Nephron progenitor cell (in vitro differentiated cells): Measurements from ENCODE around the gene TMTC1.

Experiments
- DNase-seq: peaks from one replicate; pipeline ENCODE4 v3.0.0; 2021
- H3K27ac Mint-ChIP-seq: 2 replicates; pipeline ENCODE4 v1.8.0; 2021; ENCODE audit warnings: mild to moderate bottlenecking, moderate library complexity, mixed read lengths
- H3K27me3 Mint-ChIP-seq: 2 replicates; pipeline ENCODE4 v1.8.0; 2021; ENCODE audit warnings: mild to moderate bottlenecking, low read depth, mixed read lengths; ENCODE audit not compliant: poor library complexity
- H3K36me3 Mint-ChIP-seq: 2 replicates; pipeline ENCODE4 v1.8.0; 2021; ENCODE audit warnings: low read depth, mixed read lengths
- H3K4me1 Mint-ChIP-seq: 2 replicates; pipeline ENCODE4 v1.8.0; 2021; ENCODE audit warnings: mixed read lengths
- H3K4me3 Mint-ChIP-seq: 2 replicates; pipeline ENCODE4 v1.8.0; 2021; ENCODE audit warnings: mild to moderate bottlenecking, moderate library complexity, mixed read lengths
- H3K9me3 Mint-ChIP-seq: 2 replicates; pipeline ENCODE4 v1.8.0; 2021; ENCODE audit warnings: mild to moderate bottlenecking, moderate library complexity, mixed read lengths
- TF ChIP-seq, protein P1 (sequence below): fragments of 200-600 bp; sonication (generic); IDR thresholded peaks from 2 replicates; pipeline ENCODE4 v1.5.0; 2021; ENCODE audit warnings: antibody characterized with exemption

The TMTC1 gene

DNA sequence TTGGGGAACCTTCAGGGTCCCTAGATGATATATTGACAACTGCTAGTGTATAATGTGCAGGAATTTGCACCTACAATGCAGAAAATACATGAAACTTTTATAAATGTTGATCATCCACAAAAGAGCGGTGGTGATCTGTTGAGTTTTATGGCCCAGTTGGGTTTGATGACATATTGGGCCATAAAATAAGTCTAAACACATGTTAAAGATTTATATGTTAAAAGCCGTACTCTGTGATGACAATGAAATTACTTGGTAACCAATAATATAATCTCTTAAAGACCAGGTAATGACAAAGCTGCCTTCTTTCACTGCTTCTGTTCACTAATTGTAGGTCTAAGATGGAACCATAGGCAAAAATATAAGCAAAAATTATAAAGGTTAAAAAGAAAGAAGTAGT is 61.6 kb downstream of the TMTC1 start:
- TF ChIP-seq, protein P1, sequence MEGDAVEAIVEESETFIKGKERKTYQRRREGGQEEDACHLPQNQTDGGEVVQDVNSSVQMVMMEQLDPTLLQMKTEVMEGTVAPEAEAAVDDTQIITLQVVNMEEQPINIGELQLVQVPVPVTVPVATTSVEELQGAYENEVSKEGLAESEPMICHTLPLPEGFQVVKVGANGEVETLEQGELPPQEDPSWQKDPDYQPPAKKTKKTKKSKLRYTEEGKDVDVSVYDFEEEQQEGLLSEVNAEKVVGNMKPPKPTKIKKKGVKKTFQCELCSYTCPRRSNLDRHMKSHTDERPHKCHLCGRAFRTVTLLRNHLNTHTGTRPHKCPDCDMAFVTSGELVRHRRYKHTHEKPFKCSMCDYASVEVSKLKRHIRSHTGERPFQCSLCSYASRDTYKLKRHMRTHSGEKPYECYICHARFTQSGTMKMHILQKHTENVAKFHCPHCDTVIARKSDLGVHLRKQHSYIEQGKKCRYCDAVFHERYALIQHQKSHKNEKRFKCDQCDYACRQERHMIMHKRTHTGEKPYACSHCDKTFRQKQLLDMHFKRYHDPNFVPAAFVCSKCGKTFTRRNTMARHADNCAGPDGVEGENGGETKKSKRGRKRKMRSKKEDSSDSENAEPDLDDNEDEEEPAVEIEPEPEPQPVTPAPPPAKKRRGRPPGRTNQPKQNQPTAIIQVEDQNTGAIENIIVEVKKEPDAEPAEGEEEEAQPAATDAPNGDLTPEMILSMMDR = no peak
- no peak for DNase-seq
- no peak overlapping the region for H3K27ac Mint-ChIP-seq
- H3K36me3 Mint-ChIP-seq = no peaks in the 10 kb centered on the region
- no peak overlapping the region for H3K4me3 Mint-ChIP-seq
- no peaks in the 10 kb centered on the region for H3K9me3 Mint-ChIP-seq
- H3K27me3 Mint-ChIP-seq = no peaks in the 10 kb centered on the region
- H3K4me1 Mint-ChIP-seq = peaks cover 25% of the 10 kb centered on the region

DNA sequence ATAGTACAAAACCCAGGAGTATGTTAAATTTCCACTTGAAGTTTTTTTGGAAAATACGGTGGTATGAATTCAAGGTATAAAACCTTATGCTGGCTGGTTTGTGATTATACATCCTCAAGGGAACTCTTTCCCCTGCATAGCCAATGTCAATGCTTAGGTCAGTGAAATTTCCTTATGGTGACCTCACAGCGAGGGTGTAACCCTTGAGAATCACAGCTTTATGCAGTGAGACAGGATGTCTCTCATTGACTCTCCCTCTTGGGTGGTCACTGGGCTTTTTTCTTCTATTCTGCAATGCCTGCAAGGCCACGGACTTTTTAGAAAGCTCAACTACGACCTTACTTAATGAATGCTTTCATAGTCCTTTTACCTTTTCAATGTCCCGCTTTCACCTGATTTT is 64.4 kb downstream of the TMTC1 start:
- peaks cover 7% of the 10 kb centered on the region for H3K4me1 Mint-ChIP-seq
- H3K4me3 Mint-ChIP-seq = no peak overlapping the region
- TF ChIP-seq, protein P1 = no peak
- H3K9me3 Mint-ChIP-seq = no peaks in the 10 kb centered on the region
- H3K36me3 Mint-ChIP-seq = no peaks in the 10 kb centered on the region
- H3K27ac Mint-ChIP-seq = peak overlapping the region; percentile 9
- DNase-seq = no peak
- no peaks in the 10 kb centered on the region for H3K27me3 Mint-ChIP-seq

DNA sequence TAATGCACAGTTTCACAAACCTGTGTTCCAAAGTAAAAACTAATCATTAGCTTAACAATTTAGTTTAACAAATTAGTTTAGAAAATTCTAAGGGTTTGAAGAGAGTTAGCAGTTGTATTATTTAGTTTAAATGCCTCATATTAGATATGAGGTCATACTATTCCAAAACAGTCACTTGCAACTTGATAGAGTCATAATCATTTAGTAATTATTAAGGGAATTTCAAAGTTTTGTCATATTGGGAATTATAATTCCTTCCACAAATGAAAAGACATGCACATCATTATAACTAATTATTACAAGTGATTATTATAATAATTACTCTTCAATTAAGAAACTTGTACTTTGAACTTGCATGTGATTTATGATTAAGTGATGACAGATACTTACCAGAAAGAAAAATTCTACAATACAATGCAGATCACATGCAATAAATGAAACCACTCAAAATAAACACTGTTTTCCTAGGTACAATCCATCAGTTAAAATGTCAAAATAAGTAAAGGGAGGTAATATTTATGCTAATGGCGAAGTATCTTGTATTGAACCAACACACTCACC is 66.1 kb downstream of the TMTC1 start:
- no peak for DNase-seq
- Mint-ChIP-seq H3K27me3 (no peaks in the 10 kb centered on the region), H3K27ac (no peak overlapping the region), H3K36me3 (no peaks in the 10 kb centered on the region), H3K9me3 (no peaks in the 10 kb centered on the region), H3K4me3 (no peak overlapping the region), H3K4me1 (peaks cover 21% of the 10 kb centered on the region)
- TF ChIP-seq, protein P1 = no peak

DNA sequence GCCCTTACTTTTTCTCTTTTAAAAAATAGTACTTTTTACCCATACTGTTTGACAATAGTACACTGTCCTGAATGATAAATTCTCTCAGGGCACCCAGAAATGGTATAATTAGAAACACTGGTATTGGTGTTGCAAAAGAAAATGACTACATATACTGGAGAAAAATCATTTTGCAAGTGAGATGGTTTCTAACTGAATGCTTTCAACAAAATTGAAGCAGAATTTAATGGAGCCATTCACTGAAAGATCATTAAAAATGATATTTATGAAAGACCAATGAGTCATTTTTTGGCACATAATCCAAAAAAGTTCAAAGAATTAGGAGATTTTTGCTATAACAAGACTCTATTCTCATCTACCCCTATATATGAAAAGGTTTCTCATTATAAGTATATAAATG is 68.8 kb downstream of the TMTC1 start:
- no peaks in the 10 kb centered on the region for H3K9me3 Mint-ChIP-seq
- TF ChIP-seq, protein P1 = no peak
- no peak for DNase-seq
- H3K4me3 Mint-ChIP-seq = no peak overlapping the region
- H3K36me3 Mint-ChIP-seq = no peaks in the 10 kb centered on the region
- no peak overlapping the region for H3K27ac Mint-ChIP-seq
- no peaks in the 10 kb centered on the region for H3K27me3 Mint-ChIP-seq
- H3K4me1 Mint-ChIP-seq = peaks cover 38% of the 10 kb centered on the region

DNA sequence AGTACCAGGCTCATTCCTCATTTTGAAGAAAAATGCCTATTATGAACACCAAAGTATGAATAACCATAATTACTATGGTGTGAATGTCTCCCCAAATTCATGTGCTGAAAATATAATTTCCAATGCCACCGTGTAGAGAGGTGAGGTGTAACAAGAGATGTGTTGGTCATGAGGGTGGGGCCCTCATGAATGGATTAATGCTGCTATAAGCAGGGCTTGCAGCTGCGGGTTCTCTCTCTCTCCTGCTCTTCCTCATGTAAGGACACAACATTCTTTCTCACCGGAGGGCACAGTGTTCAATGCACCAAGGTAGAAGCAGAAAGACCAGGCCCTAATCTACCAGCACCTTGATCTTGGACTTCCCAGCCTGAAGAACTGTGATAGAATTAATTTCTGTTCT is 70.0 kb downstream of the TMTC1 start:
- Mint-ChIP-seq H3K27me3 (no peaks in the 10 kb centered on the region), H3K36me3 (no peaks in the 10 kb centered on the region), H3K27ac (no peak overlapping the region), H3K9me3 (no peaks in the 10 kb centered on the region), H3K4me3 (no peak overlapping the region), H3K4me1 (peaks cover 39% of the 10 kb centered on the region)
- TF ChIP-seq, protein P1 = no peak
- no peak for DNase-seq

DNA sequence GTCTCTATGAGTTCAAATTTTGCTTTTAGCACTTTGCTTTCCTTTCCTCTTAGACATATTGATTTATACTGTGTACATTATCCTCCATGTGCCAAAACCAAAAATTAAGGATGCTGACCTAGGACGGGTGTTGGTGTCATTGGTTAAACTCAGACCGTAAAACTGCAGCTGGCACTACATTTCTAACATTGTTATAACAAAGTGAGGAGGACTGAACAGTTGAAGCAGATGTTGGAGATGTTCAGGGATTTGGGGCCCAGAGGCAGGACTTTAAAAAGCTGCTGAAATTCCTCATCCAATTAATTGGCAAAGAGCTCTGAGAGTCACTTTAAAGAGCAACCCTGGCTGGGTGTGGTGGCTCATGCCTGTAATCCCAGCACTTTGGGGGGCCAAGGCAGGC is 72.4 kb downstream of the TMTC1 start:
- Mint-ChIP-seq H3K4me1 (peaks cover 39% of the 10 kb centered on the region), H3K9me3 (no peaks in the 10 kb centered on the region), H3K27me3 (no peaks in the 10 kb centered on the region), H3K36me3 (no peaks in the 10 kb centered on the region), H3K4me3 (no peak overlapping the region), H3K27ac (no peak overlapping the region)
- TF ChIP-seq, protein P1 = no peak
- DNase-seq = no peak
